ENCODE measurements around the gene CCDC183. TPM values are rescaled to one million over a fixed set of nuclear protein-coding genes. Genes with fewer than 3 reads are reported as not detected.

CCDC183 gene
- total and polyA plus RNA-seq, 4 donors, result 0.20 to 1.8 (median 1.0) TPM

DNA sequence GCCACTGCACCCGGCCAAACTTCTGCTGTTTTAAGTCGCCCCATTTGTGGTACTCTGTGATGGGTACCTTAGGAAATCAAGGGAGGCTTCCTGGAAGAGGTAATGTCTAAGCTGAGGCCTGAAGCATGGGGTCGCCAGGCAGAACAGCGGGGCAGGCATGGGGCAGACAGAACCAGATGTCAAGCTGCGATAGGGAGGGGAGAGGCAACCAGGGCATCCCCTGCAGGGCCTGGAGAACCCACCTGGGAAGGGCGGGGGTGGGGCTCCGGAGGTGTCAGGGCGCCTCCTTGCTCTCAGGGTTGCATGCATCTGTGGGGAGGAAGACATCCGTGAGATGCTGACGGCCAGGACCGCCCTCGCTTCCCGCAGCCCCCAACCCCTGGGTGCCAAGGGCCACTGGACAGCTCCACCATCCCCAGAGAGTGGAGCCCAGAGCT is 34.6 kb upstream of the CCDC183 start (continued):
- no peak for TF ChIP-seq FOXA2 (IDR thresholded peaks at IDR 0.05)

DNA sequence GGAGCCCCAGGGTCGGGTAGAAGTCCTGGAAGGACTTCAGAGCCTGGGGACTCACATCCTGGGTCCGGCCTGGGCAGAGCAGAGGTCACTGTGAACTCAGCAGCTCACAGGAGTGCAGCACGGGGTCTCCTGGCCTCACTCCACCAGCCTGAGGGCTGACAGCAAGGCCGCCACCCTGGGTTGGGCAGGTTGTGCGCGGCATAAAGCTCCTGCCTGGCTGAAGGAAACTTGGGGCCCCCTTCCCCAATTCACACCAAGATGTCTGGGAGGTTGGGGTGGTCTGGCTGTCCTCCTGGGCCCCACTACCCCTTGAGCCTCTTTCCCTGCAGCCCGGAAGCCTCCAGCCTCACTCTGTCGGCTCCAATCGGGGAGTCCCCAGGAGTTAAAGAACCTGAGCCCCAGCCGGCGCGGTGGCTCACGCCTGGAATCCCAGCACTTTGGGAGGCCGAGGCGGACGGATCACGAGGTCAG is 33.9 kb upstream of the CCDC183 start:
- H3K27ac ChIP-seq (ENCODE audit: low read depth in 1 of 2, low read length in 2 of 2), result no peak overlapping the region
- no peaks in the 10 kb centered on the region for H3K4me1 ChIP-seq (ENCODE audit: control insufficient read depth in 4 of 4, insufficient read depth in 4 of 4, low read length in 3 of 4)
- no peak for TF ChIP-seq SP1 (IDR thresholded peaks at IDR 0.05)
- TF ChIP-seq RAD21 (IDR thresholded peaks at IDR 0.05), result no peak
- no peak for TF ChIP-seq HNF4A (conservative IDR thresholded peaks at IDR 0.05)
- TF ChIP-seq TAF1 (conservative IDR thresholded peaks at IDR 0.05), result no peak
- TF ChIP-seq FOXA2 (IDR thresholded peaks at IDR 0.05), result no peak
- TF ChIP-seq, protein P1, sequence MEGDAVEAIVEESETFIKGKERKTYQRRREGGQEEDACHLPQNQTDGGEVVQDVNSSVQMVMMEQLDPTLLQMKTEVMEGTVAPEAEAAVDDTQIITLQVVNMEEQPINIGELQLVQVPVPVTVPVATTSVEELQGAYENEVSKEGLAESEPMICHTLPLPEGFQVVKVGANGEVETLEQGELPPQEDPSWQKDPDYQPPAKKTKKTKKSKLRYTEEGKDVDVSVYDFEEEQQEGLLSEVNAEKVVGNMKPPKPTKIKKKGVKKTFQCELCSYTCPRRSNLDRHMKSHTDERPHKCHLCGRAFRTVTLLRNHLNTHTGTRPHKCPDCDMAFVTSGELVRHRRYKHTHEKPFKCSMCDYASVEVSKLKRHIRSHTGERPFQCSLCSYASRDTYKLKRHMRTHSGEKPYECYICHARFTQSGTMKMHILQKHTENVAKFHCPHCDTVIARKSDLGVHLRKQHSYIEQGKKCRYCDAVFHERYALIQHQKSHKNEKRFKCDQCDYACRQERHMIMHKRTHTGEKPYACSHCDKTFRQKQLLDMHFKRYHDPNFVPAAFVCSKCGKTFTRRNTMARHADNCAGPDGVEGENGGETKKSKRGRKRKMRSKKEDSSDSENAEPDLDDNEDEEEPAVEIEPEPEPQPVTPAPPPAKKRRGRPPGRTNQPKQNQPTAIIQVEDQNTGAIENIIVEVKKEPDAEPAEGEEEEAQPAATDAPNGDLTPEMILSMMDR (IDR thresholded peaks at IDR 0.05; ENCODE audit: low read depth, low read length, missing input control), result no peak
- TF ChIP-seq ATF3 (IDR thresholded peaks at IDR 0.05), result no peak
- TF ChIP-seq FOXA1 (IDR thresholded peaks at IDR 0.05), result no peak
- TF ChIP-seq RXRA (IDR thresholded peaks at IDR 0.05), result no peak
- TF ChIP-seq MAX (IDR thresholded peaks at IDR 0.05), result no peak
- no peak for TF ChIP-seq JUND (IDR thresholded peaks at IDR 0.05)
- TF ChIP-seq, protein P2, sequence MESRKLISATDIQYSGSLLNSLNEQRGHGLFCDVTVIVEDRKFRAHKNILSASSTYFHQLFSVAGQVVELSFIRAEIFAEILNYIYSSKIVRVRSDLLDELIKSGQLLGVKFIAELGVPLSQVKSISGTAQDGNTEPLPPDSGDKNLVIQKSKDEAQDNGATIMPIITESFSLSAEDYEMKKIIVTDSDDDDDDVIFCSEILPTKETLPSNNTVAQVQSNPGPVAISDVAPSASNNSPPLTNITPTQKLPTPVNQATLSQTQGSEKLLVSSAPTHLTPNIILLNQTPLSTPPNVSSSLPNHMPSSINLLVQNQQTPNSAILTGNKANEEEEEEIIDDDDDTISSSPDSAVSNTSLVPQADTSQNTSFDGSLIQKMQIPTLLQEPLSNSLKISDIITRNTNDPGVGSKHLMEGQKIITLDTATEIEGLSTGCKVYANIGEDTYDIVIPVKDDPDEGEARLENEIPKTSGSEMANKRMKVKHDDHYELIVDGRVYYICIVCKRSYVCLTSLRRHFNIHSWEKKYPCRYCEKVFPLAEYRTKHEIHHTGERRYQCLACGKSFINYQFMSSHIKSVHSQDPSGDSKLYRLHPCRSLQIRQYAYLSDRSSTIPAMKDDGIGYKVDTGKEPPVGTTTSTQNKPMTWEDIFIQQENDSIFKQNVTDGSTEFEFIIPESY (IDR thresholded peaks at IDR 0.05), result no peak
- TF ChIP-seq YY1 (IDR thresholded peaks at IDR 0.05), result no peak
- no peak for TF ChIP-seq NR2F2 (IDR thresholded peaks at IDR 0.05)
- no peak for TF ChIP-seq HNF4G (IDR thresholded peaks at IDR 0.05)
- no peak overlapping the region for H3K4me3 ChIP-seq (ENCODE audit: low read depth in 1 of 3, low read length in 3 of 3)
- WGBS, result 82% methylated on average over 17 of the region's 17 CpGs
- no peak overlapping the region for H3K9ac ChIP-seq (ENCODE audit: low read depth in 1 of 2, low read length in 2 of 2)
- no peaks in the 10 kb centered on the region for H3K27me3 ChIP-seq (ENCODE audit: control insufficient read depth in 4 of 4, insufficient read depth in 4 of 4, low read length in 3 of 4)
- H3K36me3 ChIP-seq (ENCODE audit: control insufficient read depth in 4 of 4, insufficient read depth in 3 of 4, low read depth in 1 of 4, low read length in 3 of 4), result no peaks in the 10 kb centered on the region
- no peaks in the 10 kb centered on the region for H3K9me3 ChIP-seq (ENCODE audit: control insufficient read depth in 4 of 4, low read length in 3 of 4)
- DNase-seq (ENCODE audit: low spot score), result no peak

DNA sequence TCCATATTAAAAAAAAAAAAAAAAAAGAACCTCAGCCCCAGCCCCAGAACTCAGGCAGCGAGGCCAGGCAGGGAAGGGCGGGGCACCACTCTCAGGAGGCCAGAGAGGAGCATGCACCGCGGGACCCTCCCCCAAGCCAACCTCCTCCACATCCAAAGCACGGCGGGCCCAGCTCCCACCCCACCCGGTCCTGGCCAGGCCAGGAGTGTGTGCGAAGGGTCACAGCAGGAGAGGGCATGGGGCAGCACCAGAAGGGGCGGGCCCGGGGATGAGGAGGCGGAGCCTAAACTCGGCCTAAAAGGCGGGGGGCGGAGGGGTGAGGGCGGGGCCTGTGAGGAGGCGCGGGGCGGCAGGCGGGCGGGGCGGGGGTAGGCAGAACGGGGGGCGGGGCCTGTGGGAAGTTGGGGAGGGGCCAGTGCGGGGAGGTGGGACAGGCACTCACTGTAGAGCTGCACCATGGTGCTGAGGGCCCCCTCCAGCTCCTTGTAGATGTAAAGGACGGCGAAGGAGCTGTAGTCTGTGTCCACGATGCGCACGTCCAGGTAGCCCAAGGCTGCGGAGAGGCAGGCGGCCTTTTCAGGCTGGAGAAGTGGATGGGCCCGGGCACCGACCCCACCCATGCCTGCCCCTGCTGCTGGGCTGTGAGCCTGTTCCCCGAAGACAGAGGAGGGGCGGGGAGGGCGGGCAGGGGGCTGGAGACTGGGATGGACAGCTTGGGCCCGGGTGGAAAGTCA is 33.1 kb upstream of the CCDC183 start:
- no peaks in the 10 kb centered on the region for H3K36me3 ChIP-seq (ENCODE audit: control insufficient read depth in 4 of 4, insufficient read depth in 3 of 4, low read depth in 1 of 4, low read length in 3 of 4)
- no peak for TF ChIP-seq EGR1 (IDR thresholded peaks at IDR 0.05; ENCODE audit: low read depth in 2 of 2)
- TF ChIP-seq REST (IDR thresholded peaks at IDR 0.05), result no peak
- no peak for TF ChIP-seq FOXA2 (IDR thresholded peaks at IDR 0.05)
- no peak for TF ChIP-seq HNF4G (IDR thresholded peaks at IDR 0.05)
- no peak for TF ChIP-seq NR2F2 (IDR thresholded peaks at IDR 0.05)
- no peaks in the 10 kb centered on the region for H3K27me3 ChIP-seq (ENCODE audit: control insufficient read depth in 4 of 4, insufficient read depth in 4 of 4, low read length in 3 of 4)
- H3K27ac ChIP-seq (ENCODE audit: low read depth in 1 of 2, low read length in 2 of 2), result no peak overlapping the region
- H3K9ac ChIP-seq (ENCODE audit: low read depth in 1 of 2, low read length in 2 of 2), result no peak overlapping the region
- 38% methylated on average over 37 of the region's 37 CpGs for WGBS
- H3K4me3 ChIP-seq (ENCODE audit: low read depth in 1 of 3, low read length in 3 of 3), result no peak overlapping the region
- H3K9me3 ChIP-seq (ENCODE audit: control insufficient read depth in 4 of 4, low read length in 3 of 4), result no peaks in the 10 kb centered on the region
- no peaks in the 10 kb centered on the region for H3K4me1 ChIP-seq (ENCODE audit: control insufficient read depth in 4 of 4, insufficient read depth in 4 of 4, low read length in 3 of 4)
- peak; percentile 80 for DNase-seq (ENCODE audit: low spot score)
